NCI-H524 treated with DMSO at 0.1 percent for 48 hours (cell line): ENCODE measurements around the gene SBF2.
A peak's percentile ranks its signal among the peaks of the same experiment; 100 is the strongest.

Experiments
- DNase-seq: peaks from one replicate; lab custom pipeline; 2025; lab: John Stamatoyannopoulos, UW

SBF2 gene

GRCh38 chr11:9772218-9772617 is 521.8 kb downstream of the SBF2 start:
- DNase-seq = peak; percentile 16

- DNase-seq = no peak
Measured at GRCh38 chr11:9771071-9771511, 522.9 kb downstream of the SBF2 start.

GRCh38 chr11:9769621-9770020 is 524.4 kb downstream of the SBF2 start:
- DNase-seq = no peak

GRCh38 chr11:9765320-9766101 is 528.5 kb downstream of the SBF2 start:
- DNase-seq = no peak

GRCh38 chr11:9763301-9763700 is 530.7 kb downstream of the SBF2 start:
- DNase-seq = no peak

- no peak for DNase-seq
Measured at GRCh38 chr11:9762531-9762930, 531.5 kb downstream of the SBF2 start.

- no peak for DNase-seq
Measured at GRCh38 chr11:9761441-9761945, 532.5 kb downstream of the SBF2 start.

GRCh38 chr11:9760193-9760575 is 533.8 kb downstream of the SBF2 start:
- DNase-seq = no peak

- DNase-seq = no peak
Measured at GRCh38 chr11:9759519-9760192, 534.4 kb downstream of the SBF2 start.

GRCh38 chr11:9758637-9759518 is 535.1 kb downstream of the SBF2 start:
- no peak for DNase-seq

GRCh38 chr11:9757809-9758636 is 536.0 kb downstream of the SBF2 start:
- DNase-seq = peak; percentile 5

- DNase-seq = no peak
Measured at GRCh38 chr11:9756878-9757277, 537.1 kb downstream of the SBF2 start.

GRCh38 chr11:9756461-9756860 is 537.6 kb downstream of the SBF2 start:
- no peak for DNase-seq

GRCh38 chr11:9755561-9756185 is 538.3 kb downstream of the SBF2 start:
- no peak for DNase-seq

- no peak for DNase-seq
Measured at GRCh38 chr11:9754010-9754471, 540.0 kb downstream of the SBF2 start.

- DNase-seq = no peak
Measured at GRCh38 chr11:9753021-9753420, 541.0 kb downstream of the SBF2 start.

GRCh38 chr11:9752091-9752490 is 541.9 kb downstream of the SBF2 start:
- DNase-seq = no peak

GRCh38 chr11:9750551-9750950 is 543.5 kb downstream of the SBF2 start:
- no peak for DNase-seq

- no peak for DNase-seq
Measured at GRCh38 chr11:9748361-9748970, 545.6 kb downstream of the SBF2 start.

- no peak for DNase-seq
Measured at GRCh38 chr11:9747828-9748227, 546.2 kb downstream of the SBF2 start.
